Thymus (tissue), 11 donors: ENCODE data around the gene EFCAB8. TPM values are rescaled to one million over a fixed set of nuclear protein-coding genes. Genes with fewer than 3 reads are reported as not detected.

Experiments used
- DNase-seq, 9 donors: peaks; one replicate each; pipeline ENCODE4 v3.0.0-alpha.2; 2013; ENCODE audit warnings: low spot score in 9 of 9, low read depth in 6 of 9, missing footprints in 1 of 9
- H3K27ac ChIP-seq, 2 donors: one replicate each; pipeline ENCODE4 v1.5.1; 2013; ENCODE audit warnings: control low read depth in 1 of 2, low read depth in 1 of 2, low read length in 1 of 2, mild to moderate bottlenecking in 1 of 2, moderate library complexity in 1 of 2
- H3K27me3 ChIP-seq, 2 donors: one replicate each; pipeline ENCODE4 v1.5.1; 2013; ENCODE audit warnings: low read length in 1 of 2; ENCODE audit not compliant: control insufficient read depth in 2 of 2, insufficient read depth in 1 of 2
- H3K36me3 ChIP-seq, 2 donors: one replicate each; pipeline ENCODE4 v1.5.1; 2013; ENCODE audit warnings: low read length in 1 of 2, mild to moderate bottlenecking in 1 of 2, moderate library complexity in 1 of 2; ENCODE audit not compliant: control insufficient read depth in 2 of 2, insufficient read depth in 2 of 2
- H3K4me1 ChIP-seq, 2 donors: one replicate each; pipeline ENCODE4 v1.5.1; 2013; ENCODE audit warnings: low read length in 2 of 2; ENCODE audit not compliant: control insufficient read depth in 2 of 2, insufficient read depth in 2 of 2
- H3K4me3 ChIP-seq, 2 donors: one replicate each; pipeline ENCODE4 v1.5.1; 2013; ENCODE audit warnings: low read length in 2 of 2, control low read depth in 1 of 2, mild to moderate bottlenecking in 1 of 2
- H3K9me3 ChIP-seq, 2 donors: one replicate each; pipeline ENCODE4 v1.5.1; 2013; ENCODE audit warnings: low read length in 1 of 2, mild to moderate bottlenecking in 1 of 2; ENCODE audit not compliant: control insufficient read depth in 2 of 2, insufficient read depth in 1 of 2
- WGBS: extraction: QIAGEN DNeasy Blood & Tissue Kit; methylation state at CpG from one replicate; pipeline ENCODE4 v1.1.7; 2013; 5-methylcytosine and 5-hydroxymethylcytosine counted together
- polyA plus RNA-seq: library from polyadenylated mRNA; stranded (reverse); fragments of 200-250 nt; gene quantifications from one replicate; pipeline ENCODE4 v1.2.3, GENCODE V29; 2013
- total RNA-seq: library from RNA; stranded (reverse); fragments of 120-200 nt; gene quantifications from one replicate; pipeline ENCODE4 v1.2.4, GENCODE V29; 2013
- donor health status: healthy.

EFCAB8 gene
- total and polyA plus RNA-seq, 2 donors: 0.33 to 0.46 TPM

DNA sequence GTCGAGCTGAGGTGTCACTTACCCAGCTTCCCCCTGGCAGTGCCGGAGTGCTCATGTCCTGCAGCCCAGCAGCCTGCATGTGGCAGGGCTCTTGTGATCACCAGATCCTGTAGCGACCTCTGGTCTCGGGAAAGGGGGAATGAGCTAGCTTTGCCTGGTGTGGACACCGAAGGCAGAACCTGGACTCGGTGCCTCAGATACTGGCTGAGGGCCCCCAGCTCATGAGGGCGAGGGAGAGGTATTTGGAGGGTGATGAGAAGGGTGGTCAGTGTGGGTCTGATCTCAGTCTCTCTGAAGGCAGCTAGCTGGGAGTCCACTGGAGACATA is 119.2 kb downstream of the EFCAB8 start:
- Histone ChIP-seq H3K36me3 (no peaks in the 10 kb centered on the region), H3K27me3 (no peaks in the 10 kb centered on the region), H3K27ac (peak overlapping the region in 1 of 2 donors; percentile 1), H3K4me1 (peaks cover 15 to 45% of the 10 kb centered on the region in 2 donors), H3K9me3 (peaks cover 1 to 30% of the 10 kb centered on the region in 2 donors), H3K4me3 (no peak overlapping the region)
- no peak for DNase-seq
- 97% methylated on average over 7 of the region's 7 CpGs for WGBS

DNA sequence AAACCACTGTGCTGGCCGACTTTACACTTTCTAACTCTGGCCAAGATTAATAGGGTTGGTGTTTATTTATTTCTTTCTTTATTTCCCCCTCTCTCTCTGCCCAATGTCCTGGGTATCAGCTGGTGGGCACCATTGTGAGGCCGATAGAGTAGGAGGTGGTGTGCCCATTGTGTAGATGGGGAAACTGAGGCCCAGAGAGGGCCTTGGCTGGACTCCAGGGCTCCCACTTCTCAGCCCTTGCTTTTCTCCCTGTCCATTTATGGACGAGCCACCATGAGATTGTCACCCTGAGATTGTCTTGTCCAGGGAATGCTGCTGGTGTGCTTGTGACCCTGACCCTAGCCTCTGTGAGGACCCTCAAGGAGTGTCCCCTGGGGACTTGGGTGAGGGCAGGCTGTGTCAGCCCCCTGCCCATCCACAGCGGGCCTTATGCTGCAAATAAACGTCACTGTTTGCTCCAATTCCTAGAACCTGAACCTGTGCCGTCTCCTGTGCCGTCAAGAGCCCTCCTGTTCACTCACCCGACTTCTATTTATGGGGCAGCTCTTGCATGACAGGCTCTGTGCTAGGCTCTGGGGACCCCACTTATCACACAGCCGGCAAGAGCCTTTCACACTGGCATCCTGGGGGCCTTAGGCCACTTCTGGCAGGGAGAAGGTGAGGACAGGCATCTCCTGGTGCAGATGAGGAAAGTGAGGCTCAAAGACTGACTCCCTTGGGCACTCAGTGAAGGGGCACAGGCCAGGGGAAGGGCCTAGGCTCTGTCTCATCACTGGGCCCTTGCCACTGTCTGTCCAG is 120.7 kb downstream of the EFCAB8 start:
- Histone ChIP-seq H3K36me3 (no peaks in the 10 kb centered on the region), H3K27ac (no peak overlapping the region), H3K4me1 (peaks cover 2 to 39% of the 10 kb centered on the region in 2 donors), H3K9me3 (peaks cover 1 to 30% of the 10 kb centered on the region in 2 donors), H3K4me3 (no peak overlapping the region), H3K27me3 (no peaks in the 10 kb centered on the region)
- 92% methylated on average over 9 of the region's 9 CpGs for WGBS
- no peak for DNase-seq

DNA sequence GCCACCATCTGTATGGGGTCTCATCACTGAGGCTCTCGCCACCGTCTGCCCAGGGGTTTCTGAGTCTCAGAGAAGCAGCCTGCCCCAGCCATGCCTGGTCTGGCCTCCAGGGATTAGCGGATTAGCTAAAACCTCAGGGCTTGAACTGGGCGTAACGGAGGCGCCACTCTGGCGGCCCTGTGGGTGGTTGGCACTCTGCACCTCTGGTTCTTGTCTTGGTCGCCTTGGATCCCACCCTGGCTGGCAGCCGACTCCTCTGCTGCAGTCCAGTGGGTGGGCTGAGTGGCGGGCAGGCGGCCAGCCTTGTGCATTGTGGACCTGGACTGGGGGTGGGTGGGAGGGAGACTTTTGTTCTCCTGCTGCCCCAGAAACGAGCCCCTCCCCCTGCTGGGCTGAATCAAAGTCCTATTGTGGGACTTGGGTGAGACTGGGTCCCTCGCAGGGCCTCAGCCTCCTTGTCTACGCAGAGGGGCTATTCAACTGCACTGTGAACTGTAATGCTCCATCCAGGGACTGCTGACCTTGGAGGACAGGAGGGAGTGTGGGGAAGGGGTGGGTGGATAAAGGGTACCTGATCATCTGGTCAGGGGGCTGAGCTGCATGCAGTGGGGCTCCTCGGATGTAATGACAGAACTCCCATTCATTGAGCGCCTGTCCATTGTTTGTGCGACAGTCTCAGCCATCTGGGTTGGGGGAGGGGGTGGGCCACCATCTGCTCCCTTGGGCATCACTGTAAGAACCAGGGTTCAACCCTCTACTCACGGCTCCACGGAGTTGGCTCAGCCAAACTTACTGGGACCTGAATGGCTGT is 121.6 kb downstream of the EFCAB8 start:
- no peak for DNase-seq
- Histone ChIP-seq H3K4me1 (peaks cover 2 to 36% of the 10 kb centered on the region in 2 donors), H3K27ac (no peak overlapping the region), H3K4me3 (no peak overlapping the region), H3K27me3 (no peaks in the 10 kb centered on the region), H3K36me3 (no peaks in the 10 kb centered on the region), H3K9me3 (peaks cover 1 to 30% of the 10 kb centered on the region in 2 donors)
- 97% methylated on average over 19 of the region's 19 CpGs for WGBS

DNA sequence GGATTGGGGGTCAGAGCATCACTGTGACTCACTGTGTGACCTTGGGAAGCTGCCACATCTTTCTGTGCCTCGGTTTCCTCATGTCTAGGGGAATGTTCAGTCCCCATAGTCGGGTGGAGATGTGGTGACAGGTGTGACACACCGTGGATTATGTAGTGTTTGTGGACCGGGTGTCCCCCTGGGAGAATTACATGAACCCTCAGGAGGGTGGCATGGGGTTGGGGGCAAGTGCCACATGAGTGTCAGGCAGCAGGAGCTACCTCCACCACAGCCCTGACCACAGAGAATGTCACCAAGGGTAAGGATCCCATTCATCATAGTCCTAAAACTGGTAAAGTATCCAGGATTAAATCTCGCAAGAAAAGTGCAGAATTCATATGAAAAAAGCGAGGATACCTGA is 122.3 kb downstream of the EFCAB8 start:
- DNase-seq: no peak
- H3K27ac ChIP-seq: no peak overlapping the region
- H3K4me1 ChIP-seq: peaks cover 0 to 31% of the 10 kb centered on the region in 2 donors
- 95% methylated on average over 6 of the region's 6 CpGs for WGBS
- no peaks in the 10 kb centered on the region for H3K27me3 ChIP-seq
- H3K4me3 ChIP-seq: no peak overlapping the region
- peaks cover 1 to 25% of the 10 kb centered on the region in 2 donors for H3K9me3 ChIP-seq
- no peaks in the 10 kb centered on the region for H3K36me3 ChIP-seq

DNA sequence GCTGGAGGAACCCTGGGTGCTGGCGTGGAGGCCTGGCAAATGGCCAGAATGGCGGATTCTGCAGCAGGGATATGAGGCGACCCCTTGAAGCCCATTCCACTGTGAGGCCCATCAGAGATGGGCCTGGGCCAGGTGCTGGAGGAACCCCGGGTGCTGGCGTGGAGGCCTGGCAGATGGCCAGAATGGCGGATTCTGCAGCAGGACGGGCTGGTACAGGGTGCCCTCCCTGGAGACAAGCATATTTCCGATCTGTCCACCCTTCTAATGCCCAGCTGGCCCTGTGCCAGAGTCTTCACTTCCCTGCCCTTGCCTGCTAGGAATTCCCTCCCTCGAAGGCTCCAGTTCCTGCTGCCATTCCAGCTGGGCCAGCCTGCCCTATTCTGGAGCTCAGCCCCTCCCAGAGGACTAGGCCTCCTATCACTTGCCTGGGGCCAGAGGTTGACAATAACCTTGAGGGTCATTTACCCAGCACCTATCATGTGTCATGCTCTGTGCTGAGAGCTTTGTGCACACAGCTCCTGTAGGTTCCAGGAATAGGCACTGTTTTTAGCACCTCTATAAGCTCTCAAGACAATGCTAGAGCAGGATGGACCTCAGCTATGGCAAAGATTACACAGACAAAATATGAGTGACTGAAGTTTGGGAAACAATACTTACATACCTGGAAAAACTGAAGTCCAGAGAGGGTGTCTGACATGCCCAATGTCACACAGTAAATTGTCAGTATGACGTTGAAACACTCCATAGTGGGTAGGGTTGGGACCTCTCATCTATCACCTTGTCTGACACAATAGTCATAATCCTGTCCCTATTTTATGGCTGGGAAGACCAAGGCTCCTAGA is 124.1 kb downstream of the EFCAB8 start:
- no peaks in the 10 kb centered on the region for H3K27me3 ChIP-seq
- no peak overlapping the region for H3K27ac ChIP-seq
- peaks cover 0 to 7% of the 10 kb centered on the region in 2 donors for H3K9me3 ChIP-seq
- WGBS: 92% methylated on average over 10 of the region's 10 CpGs
- H3K4me1 ChIP-seq: peaks cover 0 to 20% of the 10 kb centered on the region in 2 donors
- no peak for DNase-seq
- H3K4me3 ChIP-seq: no peak overlapping the region
- H3K36me3 ChIP-seq: no peaks in the 10 kb centered on the region

DNA sequence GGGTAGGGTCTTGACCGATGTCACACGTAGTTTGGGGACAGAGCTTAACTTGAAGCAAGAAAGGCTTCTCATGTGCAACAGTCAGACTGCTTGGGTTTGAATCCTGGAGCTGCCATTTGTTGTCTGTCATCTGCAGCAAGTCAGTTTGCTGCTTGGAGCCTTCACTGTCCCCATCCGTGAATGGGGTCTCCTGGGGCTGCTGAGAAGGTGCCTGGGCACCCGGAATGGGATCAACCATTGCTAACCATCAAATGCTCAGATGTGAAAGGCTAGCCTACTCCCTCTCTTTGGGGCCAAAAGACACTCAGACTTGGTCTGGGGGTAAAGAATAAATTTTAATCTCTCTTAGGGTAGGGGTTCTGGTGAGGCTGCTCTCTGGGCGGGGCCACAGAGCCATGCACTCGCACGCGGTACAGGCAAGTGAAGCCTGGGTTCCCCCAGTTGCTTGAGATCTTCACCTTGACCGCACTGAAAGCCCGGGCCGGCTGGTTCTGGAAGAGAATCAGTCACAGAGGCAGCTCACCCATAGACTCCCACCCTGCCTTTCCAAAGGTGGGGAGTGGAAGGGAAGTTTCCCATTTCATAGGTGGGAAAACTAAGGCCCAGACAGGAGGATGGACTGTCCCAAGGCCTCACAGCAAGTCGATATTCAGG is 124.9 kb downstream of the EFCAB8 start:
- Histone ChIP-seq H3K27me3 (no peaks in the 10 kb centered on the region), H3K27ac (no peak overlapping the region), H3K4me3 (no peak overlapping the region), H3K9me3 (peaks cover 0 to 4% of the 10 kb centered on the region in 2 donors), H3K36me3 (no peaks in the 10 kb centered on the region), H3K4me1 (peaks cover 0 to 21% of the 10 kb centered on the region in 2 donors)
- DNase-seq: no peak
- WGBS: 94% methylated on average over 12 of the region's 12 CpGs

DNA sequence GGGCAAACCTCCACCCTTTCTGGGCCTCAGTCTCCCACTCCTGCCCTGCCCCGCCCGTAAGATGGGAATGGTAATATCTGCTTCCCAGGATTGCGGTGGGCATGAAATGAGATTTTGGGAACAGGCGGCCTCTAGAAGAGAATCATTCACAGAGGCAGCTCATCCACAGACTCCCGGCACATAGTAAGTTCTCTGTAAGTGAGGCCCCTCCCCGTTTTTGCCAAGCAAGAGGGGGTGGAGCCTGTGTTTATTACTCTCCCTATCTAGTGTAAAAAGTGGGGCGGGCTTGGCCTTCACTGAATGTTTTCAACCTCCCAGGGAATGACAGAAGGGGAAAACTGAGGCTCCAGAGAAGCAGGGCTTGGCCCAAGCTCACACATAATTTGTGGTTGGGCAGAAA is 125.5 kb downstream of the EFCAB8 start:
- Histone ChIP-seq H3K4me3 (no peak overlapping the region), H3K9me3 (peaks cover 0 to 4% of the 10 kb centered on the region in 2 donors), H3K4me1 (peaks cover 0 to 21% of the 10 kb centered on the region in 2 donors), H3K27me3 (no peaks in the 10 kb centered on the region), H3K27ac (no peak overlapping the region), H3K36me3 (no peaks in the 10 kb centered on the region)
- DNase-seq: no peak
- 88% methylated on average over 7 of the region's 7 CpGs for WGBS

DNA sequence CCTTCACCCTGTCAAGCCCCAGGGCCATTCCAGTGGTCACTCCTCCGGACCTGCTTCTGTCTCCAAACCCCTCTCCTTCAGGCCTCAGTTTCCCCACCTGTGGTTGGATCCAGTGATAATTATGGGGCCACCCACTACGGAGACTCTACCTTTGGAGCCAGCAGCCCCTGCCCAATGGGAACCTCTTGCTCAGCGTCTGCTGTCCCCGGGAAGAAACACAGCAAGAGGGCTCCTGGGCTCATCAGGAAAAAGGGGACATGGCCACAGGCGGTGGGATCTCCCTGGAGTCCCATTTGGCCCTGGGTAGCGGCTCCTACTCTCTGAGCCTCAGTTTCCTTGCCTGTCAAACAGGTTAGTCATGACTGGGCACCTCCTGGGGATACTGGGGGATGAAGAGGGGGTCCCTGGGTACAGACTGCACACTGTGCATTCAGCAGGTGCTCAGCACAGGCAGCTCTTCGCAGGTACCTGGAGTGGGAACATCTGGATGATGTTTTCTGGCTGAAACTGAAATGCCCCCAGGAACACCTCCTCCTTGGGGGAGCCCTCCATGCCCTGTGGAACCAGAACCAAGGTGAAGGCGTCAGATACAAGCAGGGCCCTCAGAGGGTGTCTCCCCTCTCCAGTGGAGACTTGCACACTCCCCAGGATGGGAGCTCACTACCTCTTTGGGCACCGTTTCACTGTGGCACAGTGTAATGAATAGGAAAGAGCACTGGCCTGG is 126.1 kb downstream of the EFCAB8 start:
- no peak overlapping the region for H3K27ac ChIP-seq
- DNase-seq: no peak
- 95% methylated on average over 9 of the region's 9 CpGs for WGBS

More for the DNA sequence above, 126.1 kb downstream of the EFCAB8 start:
- H3K9me3 ChIP-seq: peaks cover 0 to 4% of the 10 kb centered on the region in 2 donors
- H3K4me3 ChIP-seq: no peak overlapping the region
- peaks cover 0 to 21% of the 10 kb centered on the region in 2 donors for H3K4me1 ChIP-seq
- no peaks in the 10 kb centered on the region for H3K36me3 ChIP-seq
- H3K27me3 ChIP-seq: no peaks in the 10 kb centered on the region
